Erythroblast (primary cell): ENCODE measurements around the gene HOXC6.

Experiments used
- GATA1 ChIP-seq: IDR thresholded peaks from 2 replicates; pipeline ENCODE4 v1.6.1; 2011; ENCODE audit warnings: low read depth, mild to moderate bottlenecking, control low read depth, low read length, moderate library complexity
- POLR2A ChIP-seq: IDR thresholded peaks from 2 replicates; pipeline ENCODE4 v1.6.1; 2011; ENCODE audit warnings: mild to moderate bottlenecking, low read length

DNA sequence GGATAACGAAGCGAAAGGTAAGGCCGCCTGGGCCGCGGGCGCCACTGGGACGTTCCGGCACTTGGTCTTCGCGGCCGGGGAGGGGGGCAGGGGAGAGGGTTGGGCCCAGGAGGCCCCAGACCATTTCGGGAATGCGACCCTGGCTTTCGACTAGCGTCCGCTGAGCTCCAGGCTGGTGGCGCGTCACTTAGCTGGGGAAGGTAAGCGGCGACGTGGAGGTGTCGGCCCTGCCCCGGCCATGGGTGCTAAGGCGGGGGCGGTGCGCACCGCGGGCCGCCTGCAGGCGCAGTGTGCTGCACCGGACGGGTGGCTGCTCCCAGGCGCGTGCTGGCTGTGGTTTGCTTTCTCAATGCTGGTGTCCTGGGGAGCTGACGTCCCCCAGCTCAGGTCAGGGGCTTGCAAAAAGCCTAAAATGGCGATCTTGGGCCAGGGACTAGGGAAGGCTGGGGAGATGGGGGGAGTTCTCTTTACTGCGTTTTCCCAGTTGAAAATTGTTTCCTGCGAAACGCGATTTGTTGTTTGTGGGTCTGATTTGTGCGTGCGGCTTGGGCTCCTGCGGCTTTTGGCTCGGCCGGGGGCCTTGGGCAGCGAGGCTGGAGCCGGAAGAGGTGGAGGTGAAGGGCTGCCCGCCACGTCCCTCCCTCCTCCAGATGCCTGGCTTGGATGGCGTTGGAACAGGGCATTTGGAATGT is 42.1 kb upstream of the HOXC6 start:
- TF ChIP-seq POLR2A (no peak), GATA1 (no peak)
